ENCODE data around the gene PDGFD. TPM values are rescaled to one million over a fixed set of nuclear protein-coding genes. Genes with fewer than 3 reads are reported as not detected.

PDGFD gene
- total RNA-seq, 1 experiment from 2014 or later, result 1.7 TPM

GRCh38 chr11:104129145-104129544 is 34.8 kb downstream of the PDGFD start:
- no peak overlapping the region for H3K27ac ChIP-seq (ENCODE audit: insufficient read length, low read depth, low read length)
- no peaks in the 10 kb centered on the region for H3K27me3 Mint-ChIP-seq (ENCODE audit: low read depth)
- H3K14ac ChIP-seq (ENCODE audit: insufficient read depth, low read length), result no peak overlapping the region
- peaks cover 6 to 11% of the 10 kb centered on the region in 2 experiments for H3K4me1 Mint-ChIP-seq
- H3K9me3 ChIP-seq (ENCODE audit: control insufficient read depth, low read depth, low read length), result no peaks in the 10 kb centered on the region
- H3K27me3 ChIP-seq (ENCODE audit: insufficient read depth, low read length), result no peaks in the 10 kb centered on the region
- H3T11ph ChIP-seq (ENCODE audit: low read length), result no peak overlapping the region
- WGBS (ENCODE audit: extremely low coverage, insufficient read length, low lambda C conversion rate), result no CpG with 5 or more reads among the region's 3 CpGs
- no peak overlapping the region for H3K27ac Mint-ChIP-seq
- H4K8ac ChIP-seq (replicated peaks; ENCODE audit: insufficient read length, low read depth, low read length), result no peak overlapping the region
- no peak overlapping the region for H3K4ac ChIP-seq (ENCODE audit: low read depth, low read length)
- H3K56ac ChIP-seq (ENCODE audit: insufficient read length, low read depth, low read length), result no peak overlapping the region
- TF ChIP-seq CTCF (conservative IDR thresholded peaks at IDR 0.05), result no peak
- H3K4me3 Mint-ChIP-seq, result no peak overlapping the region
- H2BK5ac ChIP-seq (ENCODE audit: insufficient read length, low read length), result no peak overlapping the region
- H3K4me1 ChIP-seq (ENCODE audit: insufficient read depth, low read length), result peaks cover 2% of the 10 kb centered on the region; the same call in 1 of the 2 replicates
- H2AFZ ChIP-seq (ENCODE audit: low read length), result no peak overlapping the region
- no peak overlapping the region for H2BK15ac ChIP-seq (ENCODE audit: low read depth, low read length)
- H2BK120ac ChIP-seq (ENCODE audit: low read depth, low read length, poor library complexity, severe bottlenecking), result no peak overlapping the region
- no peaks in the 10 kb centered on the region for H3K23me2 ChIP-seq (ENCODE audit: insufficient read length, low read depth, low read length, poor library complexity, severe bottlenecking)
- no peak overlapping the region for H3K4me2 ChIP-seq (ENCODE audit: insufficient read depth, insufficient read length, low read length)
- H4K20me1 ChIP-seq (ENCODE audit: control insufficient read depth, insufficient read depth, insufficient read length), result no peaks in the 10 kb centered on the region
- H3K9me3 Mint-ChIP-seq, result no peaks in the 10 kb centered on the region
- H3K36me3 Mint-ChIP-seq (ENCODE audit: insufficient read depth in 1 of 3, low read depth in 3 of 3), result no peaks in the 10 kb centered on the region
- H2AK5ac ChIP-seq (ENCODE audit: insufficient read length, low read length), result no peak overlapping the region
- H2BK12ac ChIP-seq (ENCODE audit: insufficient read length, low read depth, low read length), result no peak overlapping the region
- no peak overlapping the region for H2BK20ac ChIP-seq (ENCODE audit: low read depth, low read length, poor library complexity, severe bottlenecking)
- DNase-seq, result no peak
- H3K23ac ChIP-seq (ENCODE audit: insufficient read length, low read depth, low read length), result no peak overlapping the region
- H4K91ac ChIP-seq (ENCODE audit: insufficient read length, low read depth, low read length), result no peak overlapping the region
- H3K9ac ChIP-seq (ENCODE audit: extremely low read depth, insufficient read length, low read length), result no peak overlapping the region
- no peaks in the 10 kb centered on the region for H3K79me1 ChIP-seq (ENCODE audit: insufficient read depth, low read depth, low read length, poor library complexity, severe bottlenecking)
- no peak overlapping the region for H3K18ac ChIP-seq (ENCODE audit: insufficient read length, low read depth, low read length)
- no peaks in the 10 kb centered on the region for H3K79me2 ChIP-seq (ENCODE audit: insufficient read depth, low read length)
- no peak overlapping the region for H4K5ac ChIP-seq (ENCODE audit: insufficient read length, low read depth, low read length)
